Type B pancreatic cell (in vitro differentiated cells): Measurements from ENCODE around the gene SLC52A1. TPM values are rescaled to one million over a fixed set of nuclear protein-coding genes. Genes with fewer than 3 reads are reported as not detected.
"Not testable (repeated sequence)": the region's sequence is repeated elsewhere in the genome, so short reads cannot be mapped to it uniquely, and the experiment has no call there.

Source experiments
- DNase-seq: peaks from one replicate; pipeline ENCODE4 v3.0.0; 2021; ENCODE audit warnings: mixed read lengths; ENCODE audit not compliant: unreplicated experiment; ENCODE audit errors: extremely low spot score
- H3K27ac Mint-ChIP-seq: 2 replicates; pipeline ENCODE4 v1.8.0; 2021; ENCODE audit warnings: mild to moderate bottlenecking, mixed read lengths
- H3K27me3 Mint-ChIP-seq: 2 replicates; pipeline ENCODE4 v1.8.0; 2021; ENCODE audit warnings: mixed read lengths
- H3K36me3 Mint-ChIP-seq: 2 replicates; pipeline ENCODE4 v1.8.0; 2021; ENCODE audit warnings: mixed read lengths
- H3K4me1 Mint-ChIP-seq: one replicate; pipeline ENCODE4 v1.8.0; 2021; ENCODE audit warnings: mixed read lengths; ENCODE audit not compliant: unreplicated experiment
- H3K4me3 Mint-ChIP-seq: 2 replicates; pipeline ENCODE4 v1.8.0; 2021; ENCODE audit warnings: mild to moderate bottlenecking, mixed read lengths
- H3K9me3 Mint-ChIP-seq: 2 replicates; pipeline ENCODE4 v1.8.0; 2021; ENCODE audit warnings: mixed read lengths
- CTCF ChIP-seq: fragments of 200-600 bp; sonication (generic); conservative IDR thresholded peaks from 2 replicates; pipeline ENCODE4 v1.5.0; 2021; ENCODE audit warnings: antibody characterized with exemption, mild to moderate bottlenecking
- long read RNA-seq: library from polyadenylated mRNA; unstranded; transcript quantifications from one replicate; pipeline ENCODE4 v2.0.0, GENCODE V29; 2020
- total RNA-seq: library from RNA; stranded (reverse); gene quantifications from 2 replicates; pipeline ENCODE4 v1.2.1, GENCODE V29; 2021; ENCODE audit warnings: low replicate concordance

Gene SLC52A1
- total RNA-seq, result 0.19 and 1.5 TPM in 2 replicates
- long read RNA-seq, partial matches to known transcripts, result 0 of 1 reads
- long read RNA-seq, other reads (novel, unspliced or antisense), result 1 of 1 reads

- no peak within 1 kb of the TSS for H3K27ac Mint-ChIP-seq
- H3K4me3 Mint-ChIP-seq, result no peak within 1 kb of the TSS
- DNase-seq, result no peak
- peaks cover 4% of the 10 kb centered on the region for H3K4me1 Mint-ChIP-seq
- H3K9me3 Mint-ChIP-seq, result no peaks in the 10 kb centered on the region
- no peaks in the 10 kb centered on the region for H3K36me3 Mint-ChIP-seq
- no peak for TF ChIP-seq CTCF
- peaks cover 30% of the 10 kb centered on the region for H3K27me3 Mint-ChIP-seq
Observed at GRCh38 chr17:5035315-5035714, at the start of gene SLC52A1. Gene SLC52A1, minus strand, starts transcription at chr17:5035426. Its CDS starts 820 bp downstream, at chr17:5034606.

DNA sequence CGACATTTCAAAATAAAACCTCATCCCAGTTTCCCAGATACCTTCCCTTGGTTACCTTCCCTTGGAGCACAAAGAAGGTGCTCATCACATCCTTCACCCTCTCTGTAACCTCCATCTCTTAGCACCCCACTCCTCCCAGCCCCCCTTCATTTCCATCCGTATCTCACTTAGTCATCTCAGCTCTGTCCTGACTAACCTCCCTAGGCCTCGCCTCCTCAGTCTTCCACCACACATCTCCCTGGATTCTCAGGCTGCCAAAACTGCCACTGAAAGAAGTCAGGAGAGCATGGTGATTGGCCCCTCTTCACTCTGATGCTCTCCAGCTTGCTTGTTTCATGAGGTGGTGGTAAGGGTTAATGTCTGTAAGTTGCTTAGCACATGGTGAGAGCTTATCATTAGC lies 45.4 kb upstream of the SLC52A1 start:
- no peaks in the 10 kb centered on the region for H3K4me1 Mint-ChIP-seq
- H3K36me3 Mint-ChIP-seq, result peaks cover 6% of the 10 kb centered on the region
- no peak for DNase-seq
- H3K27me3 Mint-ChIP-seq, result peaks cover 2% of the 10 kb centered on the region
- H3K9me3 Mint-ChIP-seq, result peaks cover 1% of the 10 kb centered on the region
- no peak for TF ChIP-seq CTCF
- no peak overlapping the region for H3K4me3 Mint-ChIP-seq
- H3K27ac Mint-ChIP-seq, result no peak overlapping the region

GRCh38 chr17:5078106-5079028 lies 43.1 kb upstream of the SLC52A1 start, which contains the start of gene ZFP3:
Gene ZFP3, plus strand, starts transcription at chr17:5078467. Its CDS starts 13,038 bp downstream, at chr17:5091505.
- Mint-ChIP-seq H3K4me3 (peak within 1 kb of the TSS; percentile 82), H3K9me3 (no peaks in the 10 kb centered on the region), H3K36me3 (peaks cover 3% of the 10 kb centered on the region), H3K4me1 (no peaks in the 10 kb centered on the region), H3K27ac (peak within 1 kb of the TSS; percentile 10), H3K27me3 (peaks cover 4% of the 10 kb centered on the region)
- TF ChIP-seq CTCF, result peak; percentile 25
- no peak for DNase-seq

DNA sequence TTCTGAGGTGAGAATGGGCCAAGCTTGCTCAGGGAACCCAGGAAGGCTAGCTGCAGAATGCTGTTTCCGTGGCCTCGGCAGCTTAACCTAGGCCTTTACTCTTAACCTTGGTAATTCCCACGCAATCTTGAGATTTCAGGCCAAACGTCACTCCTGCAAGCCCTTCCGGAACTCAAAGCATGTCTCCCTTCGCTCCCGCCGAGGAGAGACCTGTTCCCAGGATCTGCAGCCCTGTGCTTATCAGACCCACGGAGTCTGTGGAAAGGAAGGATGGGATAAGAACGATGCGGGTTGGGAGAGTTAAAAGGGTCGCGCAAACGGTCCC lies 42.5 kb upstream of the SLC52A1 start:
- DNase-seq, result no peak
- peaks cover 4% of the 10 kb centered on the region for H3K27me3 Mint-ChIP-seq
- no peak for TF ChIP-seq CTCF
- H3K4me3 Mint-ChIP-seq, result peak overlapping the region; percentile 82
- no peaks in the 10 kb centered on the region for H3K4me1 Mint-ChIP-seq
- peak overlapping the region; percentile 10 for H3K27ac Mint-ChIP-seq
- no peaks in the 10 kb centered on the region for H3K9me3 Mint-ChIP-seq
- peaks cover 3% of the 10 kb centered on the region for H3K36me3 Mint-ChIP-seq

GRCh38 chr17:5077275-5077674 lies 42.0 kb upstream of the SLC52A1 start:
- not testable (repeated sequence) for H3K27me3 Mint-ChIP-seq, H3K27ac Mint-ChIP-seq, H3K4me3 Mint-ChIP-seq, H3K9me3 Mint-ChIP-seq, H3K36me3 Mint-ChIP-seq, H3K4me1 Mint-ChIP-seq, DNase-seq

- peak overlapping the region; percentile 33 for H3K27ac Mint-ChIP-seq
- not testable (repeated sequence) for H3K36me3 Mint-ChIP-seq
Observed at GRCh38 chr17:5075472-5075871, 40.2 kb upstream of the SLC52A1 start.

More at GRCh38 chr17:5075472-5075871, 40.2 kb upstream of the SLC52A1 start:
- not testable (repeated sequence) for H3K27me3 Mint-ChIP-seq, DNase-seq, H3K4me1 Mint-ChIP-seq, H3K9me3 Mint-ChIP-seq, H3K4me3 Mint-ChIP-seq
